ENCODE data around the gene FAM168A. TPM values are rescaled to one million over a fixed set of nuclear protein-coding genes. Genes with fewer than 3 reads are reported as not detected.

FAM168A gene
- total RNA-seq, 1 donor from 2014 or later: 14.2 TPM

GRCh38 chr11:73537969-73538368 is 59.9 kb downstream of the FAM168A start:
- Histone ChIP-seq H3K36me3 (ENCODE audit: control insufficient read depth, insufficient read depth, low read length) (no peaks in the 10 kb centered on the region), H3K27me3 (ENCODE audit: control insufficient read depth, insufficient read depth, low read length) (no peaks in the 10 kb centered on the region), H3K4me3 (ENCODE audit: low read depth, low read length) (no peak overlapping the region)
- DNase-seq (ENCODE audit: low read depth): no peak
- TF ChIP-seq CTCF (IDR thresholded peaks at IDR 0.05; ENCODE audit: insufficient read depth, low read length, poor library complexity, severe bottlenecking): no peak

- Histone ChIP-seq H3K27me3 (ENCODE audit: control insufficient read depth, insufficient read depth, low read length) (no peaks in the 10 kb centered on the region), H3K36me3 (ENCODE audit: control insufficient read depth, insufficient read depth, low read length) (no peaks in the 10 kb centered on the region), H3K4me3 (ENCODE audit: low read depth, low read length) (no peak overlapping the region)
- TF ChIP-seq CTCF (IDR thresholded peaks at IDR 0.05; ENCODE audit: insufficient read depth, low read length, poor library complexity, severe bottlenecking): no peak
- DNase-seq (ENCODE audit: low read depth): no peak
Observed at GRCh38 chr11:73536961-73537360, 61.0 kb downstream of the FAM168A start.

- no peak for TF ChIP-seq CTCF (IDR thresholded peaks at IDR 0.05; ENCODE audit: insufficient read depth, low read length, poor library complexity, severe bottlenecking)
Observed at GRCh38 chr11:73532310-73532709, 65.6 kb downstream of the FAM168A start.

GRCh38 chr11:73531386-73531785 is 66.5 kb downstream of the FAM168A start:
- Histone ChIP-seq H3K27me3 (ENCODE audit: control insufficient read depth, insufficient read depth, low read length) (no peaks in the 10 kb centered on the region), H3K36me3 (ENCODE audit: control insufficient read depth, insufficient read depth, low read length) (no peaks in the 10 kb centered on the region), H3K4me3 (ENCODE audit: low read depth, low read length) (no peak overlapping the region)
- no peak for DNase-seq (ENCODE audit: low read depth)
- no peak for TF ChIP-seq CTCF (IDR thresholded peaks at IDR 0.05; ENCODE audit: insufficient read depth, low read length, poor library complexity, severe bottlenecking)

More at GRCh38 chr11:73532310-73532709, 65.6 kb downstream of the FAM168A start:
- no peak for DNase-seq (ENCODE audit: low read depth)
- Histone ChIP-seq H3K36me3 (ENCODE audit: control insufficient read depth, insufficient read depth, low read length) (no peaks in the 10 kb centered on the region), H3K4me3 (ENCODE audit: low read depth, low read length) (no peak overlapping the region), H3K27me3 (ENCODE audit: control insufficient read depth, insufficient read depth, low read length) (no peaks in the 10 kb centered on the region)

- Histone ChIP-seq H3K27me3 (ENCODE audit: control insufficient read depth, insufficient read depth, low read length) (no peaks in the 10 kb centered on the region), H3K4me3 (ENCODE audit: low read depth, low read length) (no peak overlapping the region), H3K36me3 (ENCODE audit: control insufficient read depth, insufficient read depth, low read length) (no peaks in the 10 kb centered on the region)
- TF ChIP-seq CTCF (IDR thresholded peaks at IDR 0.05; ENCODE audit: insufficient read depth, low read length, poor library complexity, severe bottlenecking): peak; percentile 29
- DNase-seq (ENCODE audit: low read depth): no peak
Observed at GRCh38 chr11:73530109-73530508, 67.8 kb downstream of the FAM168A start.

GRCh38 chr11:73529204-73529530 is 68.7 kb downstream of the FAM168A start:
- no peak for DNase-seq (ENCODE audit: low read depth)
- TF ChIP-seq CTCF (IDR thresholded peaks at IDR 0.05; ENCODE audit: insufficient read depth, low read length, poor library complexity, severe bottlenecking): no peak
- Histone ChIP-seq H3K36me3 (ENCODE audit: control insufficient read depth, insufficient read depth, low read length) (no peaks in the 10 kb centered on the region), H3K4me3 (ENCODE audit: low read depth, low read length) (no peak overlapping the region), H3K27me3 (ENCODE audit: control insufficient read depth, insufficient read depth, low read length) (no peaks in the 10 kb centered on the region)
